IgD-negative memory B cell (primary cell): ENCODE measurements around the gene POLE. TPM values are rescaled to one million over a fixed set of nuclear protein-coding genes. Genes with fewer than 3 reads are reported as not detected.

Experiments used
- H3K27ac Mint-ChIP-seq, 3 donors: one replicate each; pipeline ENCODE4 v1.8.0; 2020 to 2022; ENCODE audit warnings: mild to moderate bottlenecking in 3 of 3, mixed read lengths in 3 of 3, moderate library complexity in 1 of 3
- H3K27me3 Mint-ChIP-seq: one replicate; pipeline ENCODE4 v1.8.0; 2021; ENCODE audit warnings: mixed read lengths
- H3K36me3 Mint-ChIP-seq: one replicate; pipeline ENCODE4 v1.8.0; 2020; ENCODE audit warnings: mild to moderate bottlenecking, mixed read lengths
- H3K4me1 Mint-ChIP-seq, 3 donors: one replicate each; pipeline ENCODE4 v1.8.0; 2020 to 2022; ENCODE audit warnings: mixed read lengths in 3 of 3, mild to moderate bottlenecking in 1 of 3
- H3K4me3 Mint-ChIP-seq, 4 donors: one replicate each; pipeline ENCODE4 v1.8.0; 2020 to 2022; ENCODE audit warnings: mild to moderate bottlenecking in 4 of 4, mixed read lengths in 4 of 4, moderate library complexity in 3 of 4
- H3K9me3 Mint-ChIP-seq, 3 donors: one replicate each; pipeline ENCODE4 v1.8.0; 2020 to 2021; ENCODE audit warnings: mixed read lengths in 3 of 3, mild to moderate bottlenecking in 1 of 3
- polyA plus RNA-seq: library from polyadenylated mRNA; unstranded; fragments of 300-500 nt; fragmentation: Illumina TruSeq; gene quantifications from one replicate; pipeline ENCODE4 v1.2.3, GENCODE V29; 2021

Gene POLE
- polyA plus RNA-seq, 1 donor from 2014 or later = 3.4 TPM

GRCh38 chr12:132723015-132723763 is 36.0 kb upstream of the POLE start:
- Mint-ChIP-seq H3K36me3 (peaks cover 7% of the 10 kb centered on the region), H3K27ac (peak overlapping the region in 2 of 3 donors; percentile 39 to 81), H3K4me3 (no peak overlapping the region), H3K9me3 (no peaks in the 10 kb centered on the region), H3K27me3 (no peaks in the 10 kb centered on the region), H3K4me1 (no peaks in the 10 kb centered on the region)

- Mint-ChIP-seq H3K27me3 (no peaks in the 10 kb centered on the region), H3K27ac (peak overlapping the region in 2 of 3 donors; percentile 18 to 87), H3K36me3 (peaks cover 5% of the 10 kb centered on the region), H3K4me3 (no peak overlapping the region), H3K4me1 (peaks cover 0 to 1% (median 0%) of the 10 kb centered on the region in 3 donors), H3K9me3 (no peaks in the 10 kb centered on the region)
Observed at GRCh38 chr12:132720606-132721345, 33.6 kb upstream of the POLE start.

- no peaks in the 10 kb centered on the region for H3K9me3 Mint-ChIP-seq
- H3K27me3 Mint-ChIP-seq = no peaks in the 10 kb centered on the region
- H3K27ac Mint-ChIP-seq = no peak overlapping the region
- H3K4me3 Mint-ChIP-seq = no peak overlapping the region
- peaks cover 5% of the 10 kb centered on the region for H3K36me3 Mint-ChIP-seq
- peaks cover 0 to 1% (median 0%) of the 10 kb centered on the region in 3 donors for H3K4me1 Mint-ChIP-seq
Observed at GRCh38 chr12:132719954-132720324, 32.8 kb upstream of the POLE start.

- Mint-ChIP-seq H3K4me3 (peak overlapping the region in 2 of 4 donors; percentile 5 to 23), H3K27me3 (no peaks in the 10 kb centered on the region), H3K36me3 (peaks cover 3% of the 10 kb centered on the region), H3K4me1 (peaks cover 0 to 4% (median 0%) of the 10 kb centered on the region in 3 donors), H3K9me3 (no peaks in the 10 kb centered on the region), H3K27ac (peak overlapping the region in 1 of 3 donors; percentile 53)
Observed at GRCh38 chr12:132719141-132719953, 32.2 kb upstream of the POLE start.

GRCh38 chr12:132718644-132719043 is 31.5 kb upstream of the POLE start:
- Mint-ChIP-seq H3K36me3 (peaks cover 2% of the 10 kb centered on the region), H3K4me1 (peaks cover 0 to 4% (median 0%) of the 10 kb centered on the region in 3 donors), H3K27me3 (no peaks in the 10 kb centered on the region), H3K27ac (peak overlapping the region in 2 of 3 donors; percentile 39 to 53), H3K9me3 (no peaks in the 10 kb centered on the region), H3K4me3 (no peak overlapping the region)

- H3K27me3 Mint-ChIP-seq = no peaks in the 10 kb centered on the region
- H3K4me3 Mint-ChIP-seq = no peak overlapping the region
- H3K4me1 Mint-ChIP-seq = peaks cover 0 to 7% (median 4%) of the 10 kb centered on the region in 3 donors
- no peak overlapping the region for H3K27ac Mint-ChIP-seq
- no peaks in the 10 kb centered on the region for H3K9me3 Mint-ChIP-seq
- H3K36me3 Mint-ChIP-seq = peaks cover 2% of the 10 kb centered on the region
Observed at GRCh38 chr12:132717531-132718387, 30.6 kb upstream of the POLE start.

- H3K4me3 Mint-ChIP-seq = no peak overlapping the region
- peaks cover 0 to 10% (median 7%) of the 10 kb centered on the region in 3 donors for H3K4me1 Mint-ChIP-seq
- no peak overlapping the region for H3K27ac Mint-ChIP-seq
- peaks cover 2% of the 10 kb centered on the region for H3K36me3 Mint-ChIP-seq
- no peaks in the 10 kb centered on the region for H3K9me3 Mint-ChIP-seq
- no peaks in the 10 kb centered on the region for H3K27me3 Mint-ChIP-seq
Observed at GRCh38 chr12:132717011-132717410, 29.9 kb upstream of the POLE start.

GRCh38 chr12:132716356-132716755 is 29.2 kb upstream of the POLE start:
- Mint-ChIP-seq H3K4me1 (peaks cover 0 to 10% (median 8%) of the 10 kb centered on the region in 3 donors), H3K27me3 (no peaks in the 10 kb centered on the region), H3K27ac (no peak overlapping the region), H3K36me3 (no peaks in the 10 kb centered on the region), H3K4me3 (peak overlapping the region in 1 of 4 donors; percentile 35), H3K9me3 (no peaks in the 10 kb centered on the region)

GRCh38 chr12:132715874-132716273 is 28.7 kb upstream of the POLE start:
- Mint-ChIP-seq H3K27ac (no peak overlapping the region), H3K4me1 (peaks cover 0 to 10% (median 8%) of the 10 kb centered on the region in 3 donors), H3K9me3 (no peaks in the 10 kb centered on the region), H3K36me3 (no peaks in the 10 kb centered on the region), H3K27me3 (no peaks in the 10 kb centered on the region), H3K4me3 (no peak overlapping the region)

- H3K4me1 Mint-ChIP-seq = peaks cover 0 to 12% (median 10%) of the 10 kb centered on the region in 3 donors
- H3K27me3 Mint-ChIP-seq = no peaks in the 10 kb centered on the region
- peak overlapping the region in 1 of 3 donors; percentile 92 for H3K27ac Mint-ChIP-seq
- H3K4me3 Mint-ChIP-seq = peak overlapping the region in 2 of 4 donors; percentile 49 to 80
- no peaks in the 10 kb centered on the region for H3K36me3 Mint-ChIP-seq
- H3K9me3 Mint-ChIP-seq = peaks cover 0 to 4% (median 4%) of the 10 kb centered on the region in 3 donors
Observed at GRCh38 chr12:132713123-132713522, 26.0 kb upstream of the POLE start.

GRCh38 chr12:132711080-132711843 is 24.1 kb upstream of the POLE start:
- Mint-ChIP-seq H3K27ac (peak overlapping the region in 2 of 3 donors; percentile 39 to 88), H3K4me3 (peak overlapping the region; percentile 81 to 93 (median 86)), H3K4me1 (peaks cover 0 to 15% (median 8%) of the 10 kb centered on the region in 3 donors), H3K36me3 (peaks cover 2% of the 10 kb centered on the region), H3K27me3 (no peaks in the 10 kb centered on the region), H3K9me3 (peaks cover 0 to 13% (median 7%) of the 10 kb centered on the region in 3 donors)

- peaks cover 2% of the 10 kb centered on the region for H3K36me3 Mint-ChIP-seq
- peak within 1 kb of the TSS; percentile 88 to 98 (median 96) for H3K27ac Mint-ChIP-seq
- peaks cover 0 to 13% (median 7%) of the 10 kb centered on the region in 3 donors for H3K9me3 Mint-ChIP-seq
- peak within 1 kb of the TSS; percentile 91 to 96 (median 93) for H3K4me3 Mint-ChIP-seq
- H3K27me3 Mint-ChIP-seq = no peaks in the 10 kb centered on the region
- peaks cover 0 to 15% (median 8%) of the 10 kb centered on the region in 3 donors for H3K4me1 Mint-ChIP-seq
Observed at GRCh38 chr12:132710405-132711079, 23.4 kb upstream of the POLE start, which contains the start of gene PGAM5. PGAM5 (plus strand) TSS chr12:132710842; CDS start chr12:132710877, 35 bp downstream.

- H3K4me3 Mint-ChIP-seq = peak overlapping the region; percentile 91 to 96 (median 93)
- H3K9me3 Mint-ChIP-seq = peaks cover 0 to 13% (median 7%) of the 10 kb centered on the region in 3 donors
- peaks cover 2% of the 10 kb centered on the region for H3K36me3 Mint-ChIP-seq
- H3K4me1 Mint-ChIP-seq = peaks cover 0 to 15% (median 10%) of the 10 kb centered on the region in 3 donors
- H3K27me3 Mint-ChIP-seq = no peaks in the 10 kb centered on the region
- H3K27ac Mint-ChIP-seq = peak overlapping the region; percentile 88 to 98 (median 96)
Observed at GRCh38 chr12:132710043-132710404, 22.9 kb upstream of the POLE start.
